HL-60/S4 treated with retinoic acid at 250 ng/mL for 4 days and 3 days (cell line): ENCODE measurements around the gene SATB1.

ENCODE experiments used
- in situ Hi-C: fragments of 300-500 bp; cut with MboI; formaldehyde crosslinking; loops from 2 replicates; pipeline ENCODE4 v1.7.0; 2022; ENCODE audit warnings: low sequenced_read_pairs

The SATB1 gene

GRCh38 chr3:18300916-18301315 lies 124.2 kb downstream of the SATB1 start:
- in situ Hi-C loops: no loop called here

- in situ Hi-C loops: no loop called here
Measured at GRCh38 chr3:18297126-18297525, 128.0 kb downstream of the SATB1 start.
